ENCODE measurements around the gene DHRSX. TPM values are rescaled to one million over a fixed set of nuclear protein-coding genes. Genes with fewer than 3 reads are reported as not detected.

The DHRSX gene
- total and polyA plus RNA-seq, 2 donors (not counting 3 experiments of a cell fraction or from before 2014, with no cell fraction given): 27.1 to 37.7 TPM

GRCh38 chrX:2498781-2499302 lies 1.9 kb downstream of the DHRSX start:
- peaks cover 0 to 3% of the 10 kb centered on the region in 2 experiments for H3K36me3 ChIP-seq (ENCODE audit: control insufficient read depth in 2 of 2, extremely low read depth in 1 of 2, insufficient read depth in 2 of 2, low read length in 2 of 2)
- peak overlapping the region; percentile 52 for H3K4me2 ChIP-seq (ENCODE audit: insufficient read depth, low read length)
- ChIA-PET POLR2A (no interaction called here), CTCF (no interaction called here)
- dilution Hi-C loops (cut with MboI; ENCODE audit: extremely low pct_ligation_motif_present, low sequenced_read_pairs): no loop called here
- peak; percentile 20 for DNase-seq (ENCODE audit: low read depth, low spot score)
- no peak overlapping the region for H3K9ac ChIP-seq (replicated peaks; ENCODE audit: extremely low read depth, insufficient read depth, low read length)
- H3K9me1 ChIP-seq (replicated peaks; ENCODE audit: control insufficient read depth, extremely low read depth, insufficient read depth, low read length): no peaks in the 10 kb centered on the region
- H3K4me3 ChIP-seq (replicated peaks in 1 of 3; ENCODE audit: insufficient read depth in 1 of 3, low read depth in 1 of 3, low read length in 3 of 3): peak overlapping the region in 1 of 3 experiments; percentile 84
- H3K27me3 ChIP-seq (ENCODE audit: control insufficient read depth in 2 of 2, insufficient read depth in 2 of 2, low read length in 2 of 2): no peaks in the 10 kb centered on the region
- H3K27ac ChIP-seq (ENCODE audit: insufficient read depth, low read depth, low read length): no peak overlapping the region
- intact Hi-C loops (cut with micrococcal nuclease): loop anchor here (1.0 to 5.0 kb wide), 2 partner anchors 94 to 1047 kb away; partner anchors contain the start of gene ASMTL
- H2AFZ ChIP-seq (ENCODE audit: low read depth, low read length): no peak overlapping the region
- peaks cover 13% of the 10 kb centered on the region for H3K4me1 ChIP-seq (ENCODE audit: control insufficient read depth, extremely low read depth, insufficient read depth, low read length)
- no peak for TF ChIP-seq JUN (IDR thresholded peaks at IDR 0.05; ENCODE audit: borderline replicate concordance, insufficient read depth, insufficient read length, low read depth)
- TF ChIP-seq POLR2AphosphoS5 (IDR thresholded peaks at IDR 0.05; ENCODE audit: insufficient read depth, low read depth, low read length): no peak
- no peak for TF ChIP-seq MAX (IDR thresholded peaks at IDR 0.05; ENCODE audit: insufficient read depth, insufficient read length)
- TF ChIP-seq POLR2A (IDR thresholded peaks at IDR 0.05; ENCODE audit: low read depth, low read length): no peak
- no TSS peak for BruUV-seq (replicated peaks)
- H3K79me2 ChIP-seq (ENCODE audit: control insufficient read depth, insufficient read depth, low read length): peaks cover 50% of the 10 kb centered on the region
- no peaks in the 10 kb centered on the region for H3K9me3 ChIP-seq (replicated peaks; ENCODE audit: control insufficient read depth, insufficient read depth, low read length)
- peaks cover 4% of the 10 kb centered on the region for H4K20me1 ChIP-seq (replicated peaks; ENCODE audit: control insufficient read depth, extremely low read depth, insufficient read depth, low read length)
- no peak for FAIRE-seq

DNA sequence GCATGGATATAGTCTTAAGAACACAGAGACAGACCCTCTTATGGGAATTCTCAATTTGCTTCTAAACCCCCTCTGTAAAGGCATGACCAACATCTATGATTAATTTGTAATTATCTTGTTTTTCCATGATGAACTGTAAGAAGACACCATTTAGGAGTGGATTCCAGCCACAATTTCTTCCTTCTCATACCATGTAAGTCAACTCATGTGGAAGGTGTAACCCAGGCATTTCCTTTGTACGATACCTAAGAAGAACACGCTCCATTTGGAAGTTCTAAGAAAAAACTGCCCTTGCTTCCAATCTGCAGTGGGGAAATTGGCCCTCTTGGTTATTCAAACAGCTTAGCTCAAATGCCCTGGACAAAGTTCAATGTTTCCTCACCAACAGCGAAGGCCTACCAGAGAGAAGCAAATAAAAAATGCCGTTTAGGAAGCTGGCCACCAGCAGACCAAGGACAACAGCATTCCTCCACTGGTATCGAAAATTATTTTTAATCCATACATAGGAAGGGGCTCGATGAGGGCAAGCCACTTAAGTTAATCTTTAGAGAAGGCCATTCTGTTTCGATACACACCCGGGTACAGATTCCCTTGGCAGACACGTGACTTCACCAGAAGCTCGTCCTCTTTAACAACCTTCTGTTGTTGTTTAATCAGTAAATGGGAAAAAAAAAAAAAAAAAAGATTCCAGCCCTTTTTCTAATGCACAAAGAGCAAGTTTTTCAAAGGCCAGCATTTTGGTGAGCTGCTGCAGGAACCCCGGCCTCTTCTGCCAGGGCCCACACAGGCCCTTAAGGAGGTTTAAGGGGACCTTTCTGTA lies 2.6 kb downstream of the DHRSX start:
- no peaks in the 10 kb centered on the region for H3K9me1 ChIP-seq (replicated peaks; ENCODE audit: control insufficient read depth, extremely low read depth, insufficient read depth, low read length)
- H3K36me3 ChIP-seq (ENCODE audit: control insufficient read depth in 2 of 2, extremely low read depth in 1 of 2, insufficient read depth in 2 of 2, low read length in 2 of 2): peaks cover 0 to 3% of the 10 kb centered on the region in 2 experiments
- ChIA-PET POLR2A (no interaction called here), CTCF (no interaction called here)
- no peak overlapping the region for H3K27ac ChIP-seq (ENCODE audit: insufficient read depth, low read depth, low read length)
- no peaks in the 10 kb centered on the region for H3K9me3 ChIP-seq (replicated peaks; ENCODE audit: control insufficient read depth, insufficient read depth, low read length)
- H3K27me3 ChIP-seq (ENCODE audit: control insufficient read depth in 2 of 2, insufficient read depth in 2 of 2, low read length in 2 of 2): no peaks in the 10 kb centered on the region
- intact Hi-C loops (cut with micrococcal nuclease) (loop anchor here (1.0 to 5.0 kb wide), 2 partner anchors 95 to 1046 kb away; partner anchors contain the start of gene ASMTL), dilution Hi-C loops (cut with MboI; ENCODE audit: extremely low pct_ligation_motif_present, low sequenced_read_pairs) (no loop called here)
- no peak overlapping the region for H2AFZ ChIP-seq (ENCODE audit: low read depth, low read length)
- H4K20me1 ChIP-seq (replicated peaks; ENCODE audit: control insufficient read depth, extremely low read depth, insufficient read depth, low read length): peaks cover 4% of the 10 kb centered on the region
- H3K4me3 ChIP-seq (replicated peaks in 1 of 3; ENCODE audit: insufficient read depth in 1 of 3, low read depth in 1 of 3, low read length in 3 of 3): peak overlapping the region in 1 of 3 experiments; percentile 84
- no TSS peak for BruUV-seq (replicated peaks)
- H3K4me2 ChIP-seq (ENCODE audit: insufficient read depth, low read length): peak overlapping the region; percentile 52
- no peak for FAIRE-seq
- H3K79me2 ChIP-seq (ENCODE audit: control insufficient read depth, insufficient read depth, low read length): peaks cover 52% of the 10 kb centered on the region
- DNase-seq (ENCODE audit: low read depth, low spot score): peak; percentile 31
- peaks cover 13% of the 10 kb centered on the region for H3K4me1 ChIP-seq (ENCODE audit: control insufficient read depth, extremely low read depth, insufficient read depth, low read length)
- TF ChIP-seq EZH2 (IDR thresholded peaks at IDR 0.05; ENCODE audit: borderline replicate concordance, low read depth, low read length, severe bottlenecking): no peak
- no peak for TF ChIP-seq JUN (IDR thresholded peaks at IDR 0.05; ENCODE audit: borderline replicate concordance, insufficient read depth, insufficient read length, low read depth)
- TF ChIP-seq MAX (IDR thresholded peaks at IDR 0.05; ENCODE audit: insufficient read depth, insufficient read length): no peak
- no peak for TF ChIP-seq POLR2A (IDR thresholded peaks at IDR 0.05; ENCODE audit: low read depth, low read length)
- no peak for TF ChIP-seq MYC (IDR thresholded peaks at IDR 0.05; ENCODE audit: low read depth, low read length)
- TF ChIP-seq POLR2AphosphoS5 (IDR thresholded peaks at IDR 0.05; ENCODE audit: insufficient read depth, low read depth, low read length): no peak
- no peak overlapping the region for H3K9ac ChIP-seq (replicated peaks; ENCODE audit: extremely low read depth, insufficient read depth, low read length)

Measured in endothelial cell of umbilical vein (primary cell).